ENCODE measurements around the gene EXOC4.
A peak's percentile ranks its signal among the peaks of the same experiment; 100 is the strongest.

Gene EXOC4

DNA sequence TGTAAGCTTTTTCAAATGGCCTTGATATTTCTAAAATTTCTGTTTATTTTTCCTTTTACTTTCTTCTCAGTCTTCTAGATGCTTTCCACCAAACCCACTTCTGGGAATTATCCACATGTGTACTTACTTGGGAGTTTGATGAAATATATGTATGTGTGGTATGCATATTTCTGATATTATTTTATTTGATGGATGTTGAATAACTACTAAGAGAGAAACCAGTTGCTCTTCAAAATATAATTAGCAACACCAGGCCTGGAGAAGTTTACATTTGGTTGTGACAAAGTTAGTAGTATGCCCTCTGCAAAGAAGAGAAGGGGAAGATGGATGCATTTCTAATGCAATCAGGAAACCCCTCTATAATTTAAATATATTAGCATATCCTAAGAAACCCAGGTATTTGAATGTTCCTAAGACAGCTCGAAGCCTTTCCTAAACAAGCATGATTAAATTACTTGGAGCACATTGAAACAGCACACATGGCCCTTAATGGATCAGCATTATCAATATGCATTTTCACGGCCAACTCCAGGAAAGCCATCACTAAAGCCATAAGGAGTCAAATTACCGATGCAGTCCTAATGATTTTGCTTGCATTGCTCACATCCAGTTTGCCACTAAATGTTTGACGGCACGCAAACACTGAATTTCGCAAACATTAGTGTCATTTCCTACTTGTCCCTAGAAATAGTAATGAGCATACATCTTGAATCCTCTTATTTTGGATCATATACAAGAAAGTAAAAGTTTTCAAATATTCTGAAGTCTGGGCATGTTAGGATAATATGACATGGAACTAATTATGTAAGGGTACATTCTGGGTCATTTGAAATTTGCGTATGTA is 393.8 kb downstream of the EXOC4 start:
- DNase-seq = no peak

DNA sequence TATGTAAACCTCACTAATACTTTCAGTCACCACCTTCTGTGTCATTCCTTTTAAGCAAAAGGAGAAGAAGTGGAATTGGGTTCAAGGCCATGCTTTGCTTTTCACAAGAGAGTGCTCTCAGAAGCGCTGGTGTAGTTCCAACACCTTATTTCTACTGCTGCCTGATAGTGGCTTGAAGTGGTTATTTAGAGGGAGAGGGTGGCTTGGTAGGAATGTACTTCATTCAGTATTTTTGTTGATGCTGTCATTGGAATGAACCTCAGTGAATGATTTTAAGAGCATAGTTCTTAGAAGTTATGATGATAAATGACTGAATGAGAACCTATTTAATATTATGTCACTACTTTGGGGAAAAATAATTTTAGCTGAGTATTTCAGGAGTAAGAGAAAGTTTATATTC is 396.7 kb downstream of the EXOC4 start:
- no peak for DNase-seq

GRCh38 chr7:133650069-133650468 is 397.2 kb downstream of the EXOC4 start:
- DNase-seq = no peak

- no peak for DNase-seq
Measured at GRCh38 chr7:133650487-133651300, 397.8 kb downstream of the EXOC4 start.

DNA sequence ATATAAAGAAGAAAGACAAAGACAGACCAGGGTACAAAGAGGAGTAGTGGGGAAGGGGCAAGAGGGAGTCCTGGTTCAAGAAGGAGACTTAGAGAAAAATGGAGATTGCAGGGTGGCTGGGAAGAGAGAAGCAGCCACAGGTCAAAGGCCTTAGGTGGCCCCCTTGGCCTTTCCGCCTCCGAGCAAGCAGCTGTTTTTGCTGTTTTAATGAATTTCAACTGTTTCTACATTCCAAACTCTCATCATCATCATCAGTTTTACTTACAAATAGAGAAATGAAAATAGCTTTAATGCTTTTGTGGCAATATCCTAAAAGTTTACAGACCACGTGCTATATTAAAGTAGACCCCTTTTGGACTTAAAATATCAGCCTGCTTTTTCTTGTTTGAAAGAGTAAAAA is 399.7 kb downstream of the EXOC4 start:
- no peak for DNase-seq

GRCh38 chr7:133654547-133654946 is 401.7 kb downstream of the EXOC4 start:
- DNase-seq = no peak

GRCh38 chr7:133662276-133662675 is 409.4 kb downstream of the EXOC4 start:
- no peak for DNase-seq

- DNase-seq = no peak
Measured at GRCh38 chr7:133662830-133663229, 410.0 kb downstream of the EXOC4 start.

DNA sequence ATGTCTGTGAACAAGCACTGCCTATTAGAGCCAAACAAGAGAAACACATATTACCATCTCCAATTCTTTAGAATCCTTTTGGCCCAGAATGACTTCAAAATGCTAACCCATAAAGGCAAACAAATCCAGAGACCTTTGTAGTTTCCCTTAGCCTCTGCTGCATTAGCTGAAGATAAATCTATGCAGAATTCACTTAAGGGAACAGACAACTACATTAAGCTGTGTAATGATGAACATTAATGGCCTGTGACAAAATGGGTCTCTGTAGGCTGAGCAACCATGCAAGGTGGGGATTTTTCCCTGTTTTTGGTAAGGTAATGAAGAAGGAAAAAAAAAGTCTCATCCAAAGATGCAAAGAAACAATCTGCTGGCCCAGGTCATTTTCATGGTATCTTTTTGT is 411.6 kb downstream of the EXOC4 start:
- no peak for DNase-seq

GRCh38 chr7:133668296-133669060 is 415.6 kb downstream of the EXOC4 start:
- DNase-seq = no peak

DNA sequence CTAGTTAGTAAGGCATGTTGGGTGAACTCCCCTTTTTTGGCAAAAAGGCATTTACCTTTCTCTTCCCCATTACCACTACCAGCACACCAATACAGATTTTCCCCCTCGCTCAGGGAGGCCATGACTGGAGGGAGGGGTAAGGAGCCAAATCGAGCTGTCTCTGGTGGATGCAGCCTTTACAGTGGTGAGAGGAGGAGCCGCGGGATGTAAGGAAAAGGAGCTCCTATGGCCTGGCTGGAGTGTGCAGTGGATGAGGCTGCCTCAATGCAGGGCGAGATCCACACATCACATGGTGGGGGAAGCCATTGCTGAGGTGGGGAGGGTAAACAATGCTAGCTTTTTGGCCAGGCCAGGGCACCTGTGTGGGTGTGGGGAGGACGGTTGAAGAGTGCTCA is 416.2 kb downstream of the EXOC4 start:
- DNase-seq = no peak

- DNase-seq = no peak
Measured at GRCh38 chr7:133670250-133670649, 417.4 kb downstream of the EXOC4 start.

DNA sequence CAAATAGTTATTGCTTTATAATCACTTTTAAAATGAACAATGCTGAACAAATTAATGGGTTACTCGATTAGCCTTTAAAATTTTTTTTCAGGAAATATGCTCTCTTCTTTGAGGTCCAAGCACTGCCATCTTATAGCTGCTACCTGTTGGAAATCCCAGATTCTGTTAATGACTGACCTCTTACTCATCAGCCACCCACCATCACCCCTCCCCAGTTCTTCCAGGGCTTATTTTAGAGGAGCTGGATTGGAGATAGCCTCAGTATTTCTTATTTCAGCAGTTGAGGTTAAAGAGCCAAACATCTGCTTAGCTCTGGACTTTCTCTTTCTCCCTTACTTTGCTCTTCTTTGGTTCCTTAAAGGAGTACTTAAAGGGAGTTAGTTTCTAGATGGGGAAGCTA is 420.0 kb downstream of the EXOC4 start:
- DNase-seq = no peak

- peak in 1 of 2 experiments; percentile 50 for DNase-seq
Measured at GRCh38 chr7:133674079-133674763, 421.3 kb downstream of the EXOC4 start.

GRCh38 chr7:133675510-133676218 is 422.8 kb downstream of the EXOC4 start:
- no peak for DNase-seq

DNA sequence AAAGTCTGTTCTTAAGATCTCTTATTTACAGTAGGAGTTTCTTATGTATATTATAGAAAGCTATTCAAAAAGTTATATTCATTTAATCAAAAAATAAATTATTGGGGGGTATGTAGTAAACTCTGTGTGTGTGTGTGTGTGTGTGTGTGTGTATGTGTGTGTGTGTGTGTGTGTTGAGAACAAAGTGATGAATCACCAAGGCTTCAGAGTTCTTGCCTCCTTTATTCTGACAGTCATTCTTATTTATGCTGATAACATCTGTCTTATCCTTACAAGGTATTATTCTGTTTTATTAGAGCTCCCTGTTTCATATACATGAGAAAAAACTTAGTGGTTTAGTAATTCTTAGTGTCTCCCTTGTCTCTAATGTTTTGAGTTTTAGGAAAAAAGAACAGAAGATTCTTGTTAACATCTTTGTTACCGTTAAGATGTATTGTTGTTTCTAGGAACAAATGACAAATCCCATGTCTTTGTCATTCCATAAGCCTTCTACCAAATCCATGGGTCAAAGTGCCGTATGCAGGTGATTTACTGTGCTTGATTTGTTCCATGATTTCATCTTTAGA is 424.0 kb downstream of the EXOC4 start:
- no peak for DNase-seq

GRCh38 chr7:133678137-133678814 is 425.4 kb downstream of the EXOC4 start:
- DNase-seq = no peak

- DNase-seq = no peak
Measured at GRCh38 chr7:133679977-133680376, 427.1 kb downstream of the EXOC4 start.

- DNase-seq = no peak
Measured at GRCh38 chr7:133681529-133681928, 428.7 kb downstream of the EXOC4 start.

GRCh38 chr7:133682364-133683181 is 429.7 kb downstream of the EXOC4 start:
- DNase-seq = peak; percentile 58 to 74
